RKO (cell line): ENCODE data around the gene LIN54.
"Not testable (repeated sequence)": the region's sequence is repeated elsewhere in the genome, so short reads cannot be mapped to it uniquely, and the experiment has no call there.

Source experiments
- DNase-seq: peaks from one replicate; pipeline ENCODE4 v3.0.0-alpha.2; 2016; ENCODE audit warnings: low spot score

The LIN54 gene

GRCh38 chr4:82947498-82947897 is 63.1 kb downstream of the LIN54 start:
- no peak for DNase-seq

- no peak for DNase-seq
These were observed 71.2 kb downstream of the LIN54 start for GRCh38 chr4:82939414-82939813.

GRCh38 chr4:82934441-82934840 is 76.2 kb downstream of the LIN54 start:
- DNase-seq: no peak

- no peak for DNase-seq
These were observed 79.5 kb downstream of the LIN54 start for GRCh38 chr4:82930848-82931755.

GRCh38 chr4:82921795-82922194 is 88.8 kb downstream of the LIN54 start:
- no peak for DNase-seq

GRCh38 chr4:82919386-82919785 is 91.2 kb downstream of the LIN54 start:
- no peak for DNase-seq

GRCh38 chr4:82918091-82918490 is 92.5 kb downstream of the LIN54 start:
- no peak for DNase-seq

GRCh38 chr4:82913968-82914367 is 96.7 kb downstream of the LIN54 start:
- DNase-seq: not testable (repeated sequence)

- no peak for DNase-seq
These were observed 97.3 kb downstream of the LIN54 start for GRCh38 chr4:82913305-82913704.

- DNase-seq: no peak
These were observed 101.3 kb downstream of the LIN54 start for GRCh38 chr4:82909326-82909725.

- DNase-seq: no peak
These were observed 104.2 kb downstream of the LIN54 start for GRCh38 chr4:82906469-82906868.

GRCh38 chr4:82905205-82905604 is 105.4 kb downstream of the LIN54 start:
- peak; percentile 64 for DNase-seq

- no peak for DNase-seq
These were observed 106.9 kb downstream of the LIN54 start for GRCh38 chr4:82903737-82904136.

- DNase-seq: no peak
These were observed 109.4 kb downstream of the LIN54 start for GRCh38 chr4:82901183-82901718.

GRCh38 chr4:82900411-82901182 is 110.0 kb downstream of the LIN54 start, which contains the start of gene THAP9:
Gene THAP9, plus strand, starts transcription at chr4:82900735. Its CDS starts 68 bp downstream, at chr4:82900803.
- peak; percentile 99 for DNase-seq

GRCh38 chr4:82900066-82900410 is 110.6 kb downstream of the LIN54 start:
- peak; percentile 65 for DNase-seq

GRCh38 chr4:82899374-82900065 is 111.1 kb downstream of the LIN54 start:
- peak; percentile 69 for DNase-seq

- peak; percentile 86 for DNase-seq
These were observed 112.0 kb downstream of the LIN54 start for GRCh38 chr4:82898322-82899243.

- DNase-seq: no peak
These were observed 113.9 kb downstream of the LIN54 start for GRCh38 chr4:82896755-82897154.

- no peak for DNase-seq
These were observed 116.7 kb downstream of the LIN54 start for GRCh38 chr4:82893942-82894341.

GRCh38 chr4:82892467-82892802 is 118.2 kb downstream of the LIN54 start:
- no peak for DNase-seq
